Fibroblast of villous mesenchyme (primary cell): ENCODE data around the gene AP1M1. TPM values are rescaled to one million over a fixed set of nuclear protein-coding genes. Genes with fewer than 3 reads are reported as not detected.

Source experiments
- DNase-seq: peaks from one replicate; pipeline ENCODE4 v3.0.0-alpha.2; 2010; ENCODE audit warnings: low read depth
- H3K4me3 ChIP-seq: 2 replicates; pipeline ENCODE4 v1.5.1; 2011; ENCODE audit warnings: low read depth, mild to moderate bottlenecking, low read length
- total RNA-seq: library from RNA; depleted of rRNA; stranded (reverse); fragments of >200 nt; gene quantifications from 2 replicates; pipeline ENCODE4 v1.2.3, GENCODE V29; 2012
- TF ChIP-seq, protein P1 (sequence below): IDR thresholded peaks from 2 replicates; pipeline ENCODE4 v1.5.1; 2012; ENCODE audit warnings: low read depth, mild to moderate bottlenecking, low read length; ENCODE audit not compliant: insufficient read depth

The AP1M1 gene
- total RNA-seq, 1 donor: 78.6 TPM

DNA sequence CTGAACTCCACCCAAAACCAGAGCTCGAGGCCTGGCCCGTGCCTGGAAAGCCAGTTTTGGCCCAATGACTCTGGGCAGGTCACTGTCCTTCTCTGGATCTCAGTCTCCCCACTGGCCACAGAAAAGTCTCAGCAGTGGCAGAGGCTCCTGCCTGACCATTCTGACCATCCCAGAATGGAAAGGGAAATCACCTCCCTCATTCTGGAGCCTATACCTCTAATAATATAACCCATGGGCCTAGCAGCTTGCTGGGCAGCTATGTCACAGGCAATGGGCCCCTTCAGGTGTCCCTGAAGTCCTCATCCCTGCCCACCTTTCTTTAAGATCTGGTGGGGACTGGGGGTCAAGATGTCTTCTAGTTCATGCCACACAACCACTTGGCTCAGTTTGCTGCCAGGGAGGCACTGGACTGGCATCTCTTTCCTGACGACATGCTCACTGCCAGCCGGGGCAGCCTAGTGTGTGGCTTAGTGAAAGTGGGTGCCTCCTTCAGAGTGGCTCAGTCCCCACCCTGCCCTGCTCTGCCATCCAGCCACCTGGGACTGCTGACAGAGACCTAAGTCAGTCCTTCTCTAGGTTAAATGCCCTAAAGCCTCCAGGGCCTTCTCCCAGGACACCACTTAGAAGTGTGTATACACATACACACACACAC, 62.6 kb downstream of the AP1M1 start:
- TF ChIP-seq, protein P1, sequence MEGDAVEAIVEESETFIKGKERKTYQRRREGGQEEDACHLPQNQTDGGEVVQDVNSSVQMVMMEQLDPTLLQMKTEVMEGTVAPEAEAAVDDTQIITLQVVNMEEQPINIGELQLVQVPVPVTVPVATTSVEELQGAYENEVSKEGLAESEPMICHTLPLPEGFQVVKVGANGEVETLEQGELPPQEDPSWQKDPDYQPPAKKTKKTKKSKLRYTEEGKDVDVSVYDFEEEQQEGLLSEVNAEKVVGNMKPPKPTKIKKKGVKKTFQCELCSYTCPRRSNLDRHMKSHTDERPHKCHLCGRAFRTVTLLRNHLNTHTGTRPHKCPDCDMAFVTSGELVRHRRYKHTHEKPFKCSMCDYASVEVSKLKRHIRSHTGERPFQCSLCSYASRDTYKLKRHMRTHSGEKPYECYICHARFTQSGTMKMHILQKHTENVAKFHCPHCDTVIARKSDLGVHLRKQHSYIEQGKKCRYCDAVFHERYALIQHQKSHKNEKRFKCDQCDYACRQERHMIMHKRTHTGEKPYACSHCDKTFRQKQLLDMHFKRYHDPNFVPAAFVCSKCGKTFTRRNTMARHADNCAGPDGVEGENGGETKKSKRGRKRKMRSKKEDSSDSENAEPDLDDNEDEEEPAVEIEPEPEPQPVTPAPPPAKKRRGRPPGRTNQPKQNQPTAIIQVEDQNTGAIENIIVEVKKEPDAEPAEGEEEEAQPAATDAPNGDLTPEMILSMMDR: no peak
- no peak overlapping the region for H3K4me3 ChIP-seq
- no peak for DNase-seq

DNA sequence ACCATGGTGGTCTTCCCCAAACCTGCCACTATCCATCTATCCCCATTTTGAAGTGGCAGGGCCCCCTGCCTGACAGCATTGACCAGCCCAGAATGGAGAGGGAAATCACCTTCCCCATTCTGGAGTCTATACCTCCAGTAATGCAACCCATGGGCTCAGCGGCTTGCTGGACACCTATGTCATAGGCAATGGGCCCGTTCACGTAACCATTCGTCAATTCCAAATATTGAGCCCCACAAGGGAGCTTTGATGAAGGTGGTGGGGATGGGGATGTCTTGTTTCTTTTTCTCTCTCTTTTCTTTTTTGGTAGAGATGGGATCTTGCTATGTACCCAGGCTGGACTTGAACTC, 63.1 kb downstream of the AP1M1 start:
- no peak overlapping the region for H3K4me3 ChIP-seq
- TF ChIP-seq, protein P1: no peak
- no peak for DNase-seq

DNA sequence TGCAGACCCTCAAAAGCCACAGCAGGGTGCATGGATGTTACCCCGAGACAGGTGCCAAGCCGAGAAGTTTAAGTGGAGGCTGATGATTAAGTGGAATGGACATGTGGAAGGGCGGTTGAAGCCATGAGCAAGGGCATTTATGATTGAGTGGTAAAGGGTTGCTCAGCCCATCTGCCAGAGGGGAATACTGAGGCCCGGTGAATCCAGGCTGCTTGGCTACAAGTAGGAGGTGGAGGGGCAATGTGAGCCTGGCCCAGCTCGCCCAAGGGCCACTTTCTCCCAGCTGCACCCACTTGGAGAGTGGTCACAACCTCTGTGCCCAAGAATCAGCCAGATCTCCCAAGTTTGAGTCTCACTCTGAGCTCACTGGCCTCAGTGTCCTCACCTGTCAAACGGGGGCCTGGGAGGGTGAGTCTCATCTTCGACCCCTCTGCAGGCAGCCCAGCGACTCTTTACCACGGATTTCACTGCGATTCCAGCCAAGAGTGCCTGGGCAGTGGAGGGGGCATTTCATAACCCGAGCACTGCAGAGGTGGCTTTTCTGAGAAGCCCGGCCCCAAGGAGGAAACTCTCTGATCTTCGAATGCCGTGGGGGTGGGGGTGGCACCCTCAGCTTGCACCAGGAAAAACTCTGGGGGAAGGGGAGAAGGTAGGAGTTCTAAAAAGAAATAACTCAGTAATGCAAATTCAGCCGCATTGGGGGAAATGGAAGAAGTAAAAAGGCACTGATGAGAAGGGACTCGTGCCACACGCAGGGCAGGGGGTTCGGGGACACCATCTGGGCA, 64.1 kb downstream of the AP1M1 start:
- no peak for DNase-seq
- TF ChIP-seq, protein P1: no peak
- H3K4me3 ChIP-seq: no peak overlapping the region

DNA sequence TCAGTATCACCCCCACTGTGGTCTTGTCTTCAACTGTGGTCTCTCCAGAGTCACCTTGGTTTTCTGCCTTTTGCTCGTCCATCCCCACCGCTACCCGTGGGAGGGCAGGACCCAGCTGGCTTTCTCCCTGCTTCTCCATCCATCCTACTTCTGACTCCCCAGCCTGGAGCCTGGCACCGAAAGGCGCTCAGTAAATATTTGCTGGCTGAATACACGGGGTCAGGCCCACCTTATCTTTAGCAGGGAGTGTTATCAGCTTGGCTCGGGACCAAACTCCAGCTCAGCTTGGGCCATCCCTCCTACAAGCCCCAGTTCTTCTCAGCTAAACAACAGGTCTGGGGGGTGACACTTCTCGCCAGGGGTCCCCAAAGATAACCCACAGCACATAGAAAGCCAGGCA, 64.9 kb downstream of the AP1M1 start:
- no peak overlapping the region for H3K4me3 ChIP-seq
- TF ChIP-seq, protein P1: no peak

DNA sequence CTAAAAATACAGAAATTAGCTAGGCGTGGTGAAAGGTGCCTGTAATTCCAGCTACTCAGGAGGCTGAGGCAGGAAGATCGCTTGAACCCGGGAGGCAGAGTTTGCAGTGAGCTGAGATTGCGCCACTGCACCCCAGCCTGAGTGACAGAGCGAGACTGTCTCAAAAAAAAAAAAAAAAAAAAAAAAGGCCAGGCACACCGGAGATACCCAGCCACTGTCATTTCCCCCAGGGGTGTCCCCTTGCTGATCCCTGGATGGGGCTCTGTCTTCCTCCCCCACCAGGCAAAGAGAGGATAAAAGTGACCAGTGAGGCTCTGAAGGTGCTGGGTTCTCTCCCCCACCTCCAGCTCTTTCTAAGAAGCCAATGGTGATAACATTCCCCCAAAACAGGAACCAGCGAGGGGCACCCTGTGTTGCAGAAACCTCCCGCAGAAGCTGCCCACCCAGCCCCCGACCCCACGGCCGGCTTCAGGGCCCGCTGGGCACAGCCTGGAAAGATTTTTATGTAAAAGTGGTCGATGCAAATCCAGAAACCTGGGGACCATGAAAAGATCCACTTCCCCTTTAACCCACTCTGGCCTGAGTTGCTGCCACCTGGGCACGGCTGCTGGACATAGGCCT, 65.5 kb downstream of the AP1M1 start:
- no peak overlapping the region for H3K4me3 ChIP-seq
- no peak for DNase-seq
- TF ChIP-seq, protein P1: no peak

More for the DNA sequence above, 64.9 kb downstream of the AP1M1 start:
- peak; percentile 49 for DNase-seq

DNA sequence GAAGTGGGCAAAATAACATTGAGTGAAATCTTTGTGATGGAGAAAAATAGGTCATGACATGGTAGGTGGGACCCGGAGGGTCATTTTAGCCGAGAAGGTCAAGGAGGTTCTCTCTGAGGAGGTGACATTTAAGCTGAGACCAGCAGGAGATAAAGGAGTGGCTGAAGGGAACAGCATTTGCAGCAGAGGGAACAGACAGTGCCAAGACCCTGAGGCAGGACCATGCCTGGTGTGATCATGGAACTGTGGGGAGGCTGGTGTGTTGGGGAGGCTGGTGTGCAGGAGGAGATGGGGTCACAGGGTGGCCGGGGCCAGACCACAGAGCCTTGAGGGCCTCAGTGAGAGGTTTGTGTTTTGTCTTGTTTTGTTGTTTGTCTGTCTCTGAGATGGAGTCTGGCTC, 67.5 kb downstream of the AP1M1 start:
- TF ChIP-seq, protein P1: no peak
- H3K4me3 ChIP-seq: no peak overlapping the region
- DNase-seq: no peak
